Left hindlimb (tissue), 1 donor: ENCODE measurements around the gene CACNA2D4.
"Not testable (repeated sequence)": the region's sequence is repeated elsewhere in the genome, so short reads cannot be mapped to it uniquely, and the experiment has no call there.

Source experiments
- DNase-seq: peaks from one replicate; pipeline ENCODE4 v3.0.0-alpha.2; 2018

CACNA2D4 gene

DNA sequence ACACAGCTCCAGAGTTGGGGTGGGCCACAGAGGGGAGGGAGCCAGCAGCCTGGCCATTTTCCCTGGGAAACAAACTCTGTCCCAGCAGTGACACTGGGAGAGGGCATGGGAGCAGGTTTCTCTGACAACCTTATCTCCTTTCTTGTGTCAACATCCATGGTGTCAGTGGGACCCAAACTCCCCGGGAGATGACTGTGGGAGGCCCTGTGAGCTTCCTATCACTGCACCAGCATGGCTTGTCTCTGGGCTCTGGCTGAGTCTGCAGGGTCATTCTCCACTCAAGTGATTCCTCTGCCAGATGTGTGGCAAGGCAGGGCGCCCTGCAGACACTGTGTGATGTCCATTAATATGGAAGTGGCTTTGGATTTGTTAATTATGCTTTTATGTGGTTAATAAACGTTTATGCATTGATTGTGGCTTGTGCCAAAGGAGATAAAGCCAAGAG, 88.0 kb downstream of the CACNA2D4 start:
- no peak for DNase-seq

DNA sequence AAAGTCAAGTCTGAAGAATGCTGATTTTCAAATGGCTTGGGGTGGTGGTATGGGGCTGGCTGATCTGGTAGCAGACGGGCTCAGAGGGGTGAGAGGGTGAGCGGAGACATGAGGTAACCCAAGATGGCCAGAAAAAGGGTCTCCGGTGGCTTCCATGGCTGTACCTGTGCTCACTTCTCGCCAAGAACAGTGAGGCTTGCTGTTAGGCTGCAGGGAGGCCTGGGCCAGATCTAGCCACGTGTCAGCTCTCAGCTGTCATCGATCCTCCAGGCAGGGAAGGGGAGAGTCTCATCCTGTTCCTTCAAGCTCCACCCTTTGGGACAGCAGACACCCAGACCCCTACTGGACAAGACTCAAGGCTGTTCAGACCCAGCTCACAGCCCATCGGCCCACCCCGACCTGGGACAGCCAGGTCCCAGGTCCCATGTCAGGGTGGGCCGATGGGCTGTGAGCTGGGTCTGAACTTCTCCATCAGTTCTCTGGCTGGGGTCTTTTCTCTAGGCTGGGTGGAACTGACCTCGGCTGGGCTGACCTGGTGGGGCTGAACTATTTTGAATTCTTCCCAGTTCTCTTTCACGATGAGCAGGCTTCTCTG, 89.0 kb downstream of the CACNA2D4 start:
- DNase-seq, result no peak

- no peak for DNase-seq
Observed at GRCh38 chr12:1828856-1829255, 89.6 kb downstream of the CACNA2D4 start.

DNA sequence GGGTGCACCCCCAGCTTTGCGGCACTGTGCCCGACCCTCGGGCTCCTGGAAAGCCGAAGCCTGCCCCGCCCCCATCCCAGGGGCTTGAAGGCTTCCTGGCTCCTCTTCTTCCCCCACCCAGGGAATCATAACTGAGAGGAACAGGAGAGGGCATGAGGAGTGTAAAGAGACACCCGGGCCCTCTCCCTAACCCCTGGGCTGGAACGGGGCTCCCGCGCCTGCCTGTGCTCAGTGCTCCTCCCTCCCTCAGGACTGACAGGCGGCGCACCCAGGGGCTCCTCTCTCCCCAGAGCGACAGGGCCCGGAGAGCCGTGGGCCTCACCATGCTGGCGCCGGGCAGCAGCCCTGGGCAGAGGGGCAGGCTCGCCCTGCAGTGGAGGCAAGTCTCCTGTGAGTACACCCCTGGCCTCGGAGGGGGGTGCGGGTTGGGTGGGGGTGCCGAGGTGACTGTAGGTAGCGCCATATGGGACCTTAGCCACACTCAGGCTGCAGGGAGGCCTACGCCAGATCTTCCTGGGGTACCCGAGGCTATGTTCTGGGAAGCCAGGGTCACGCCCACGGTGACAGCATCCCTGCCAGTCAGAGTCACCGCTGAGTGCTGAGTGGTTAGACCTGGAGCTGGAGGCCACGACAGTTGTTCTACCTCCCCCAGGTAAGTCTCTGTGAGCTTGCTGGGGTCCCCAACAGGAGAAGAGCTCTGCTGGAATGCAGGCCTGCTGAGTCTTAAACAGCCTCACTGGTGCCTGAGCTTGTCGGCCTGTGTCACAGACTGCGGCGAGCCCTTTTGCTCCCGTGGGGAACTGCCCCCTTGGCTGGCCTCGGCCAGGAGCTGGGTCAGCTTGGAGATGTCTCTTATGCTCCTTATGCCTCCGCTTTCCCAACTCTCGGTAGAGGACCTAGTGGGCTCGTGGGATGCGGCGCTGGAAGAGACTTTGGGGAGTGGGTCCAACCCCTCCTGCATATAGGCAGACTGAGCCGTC, 90.3 kb downstream of the CACNA2D4 start:
- no peak for DNase-seq

- no peak for DNase-seq
Observed at GRCh38 chr12:1826867-1827705, 91.4 kb downstream of the CACNA2D4 start.

- no peak for DNase-seq
Observed at GRCh38 chr12:1826401-1826800, 92.1 kb downstream of the CACNA2D4 start.

- no peak for DNase-seq
Observed at GRCh38 chr12:1825382-1826102, 92.9 kb downstream of the CACNA2D4 start.

DNA sequence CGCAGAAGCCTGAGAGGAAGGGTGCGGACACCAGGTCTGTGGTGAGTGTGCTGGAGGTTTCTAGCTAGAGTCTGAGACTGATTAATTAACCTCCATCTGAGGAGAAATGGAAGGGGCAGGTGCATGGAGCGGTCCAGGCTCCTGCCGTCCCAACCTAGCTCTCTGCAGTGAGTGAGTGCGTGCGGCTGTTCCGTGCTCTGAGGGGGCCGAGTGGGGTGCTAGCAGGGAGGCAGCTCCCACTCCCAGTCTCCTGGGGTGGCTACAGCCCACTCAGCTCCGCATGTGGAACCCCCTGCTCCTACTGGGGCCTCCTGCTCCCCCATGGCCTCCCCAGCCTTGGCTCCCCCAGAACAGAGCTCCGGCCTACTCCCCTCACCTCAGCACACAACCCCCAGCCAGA, 95.2 kb downstream of the CACNA2D4 start:
- no peak for DNase-seq

GRCh38 chr12:1822699-1823098, 95.8 kb downstream of the CACNA2D4 start:
- DNase-seq, result no peak

- DNase-seq, result no peak
Observed at GRCh38 chr12:1821805-1822204, 96.6 kb downstream of the CACNA2D4 start.

- no peak for DNase-seq
Observed at GRCh38 chr12:1820896-1821291, 97.6 kb downstream of the CACNA2D4 start.

- DNase-seq, result no peak
Observed at GRCh38 chr12:1820191-1820895, 98.1 kb downstream of the CACNA2D4 start, which contains the start of gene LRTM2. Gene LRTM2, plus strand, starts transcription at chr12:1820565. Its CDS starts 7,584 bp downstream, at chr12:1828149.

DNA sequence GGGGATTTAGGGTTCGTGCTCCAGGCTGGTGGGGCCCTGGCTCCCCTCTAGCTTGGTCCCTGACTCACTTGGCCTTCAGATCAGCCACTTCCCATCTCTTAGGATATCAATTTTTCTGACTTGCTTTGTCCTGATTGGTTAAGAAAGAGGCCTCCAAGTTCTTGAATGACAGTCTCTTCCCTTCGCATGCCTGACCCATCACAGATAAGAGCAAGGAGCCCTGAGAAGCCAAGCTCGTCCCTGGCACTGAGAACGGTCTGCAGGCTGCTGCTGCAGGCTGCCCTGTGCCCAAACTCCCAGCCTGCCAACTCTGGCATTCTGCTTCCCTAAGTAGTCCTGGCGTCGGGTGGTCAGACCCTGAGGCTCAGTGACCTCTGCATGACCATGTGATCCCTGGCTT, 98.9 kb downstream of the CACNA2D4 start:
- no peak for DNase-seq

DNA sequence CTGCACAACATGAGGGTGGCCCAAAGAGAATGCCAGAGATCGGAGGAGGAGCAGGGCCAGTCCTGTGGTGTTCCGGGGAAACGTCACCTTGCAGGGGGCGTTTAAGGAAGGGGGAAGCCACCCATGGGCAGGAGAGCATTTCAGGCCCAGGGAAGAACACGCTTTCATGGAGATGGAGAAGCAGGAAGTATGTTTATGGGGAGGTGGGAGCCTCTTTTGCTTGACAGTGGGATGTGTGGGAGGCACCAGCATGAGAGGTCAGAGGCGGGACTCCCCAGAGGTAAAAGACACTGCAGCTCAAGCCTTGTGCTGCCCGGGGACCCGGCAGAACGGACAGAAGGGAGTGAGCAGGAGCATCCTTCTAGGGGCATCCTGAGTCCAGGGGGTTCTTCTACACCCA, 99.4 kb downstream of the CACNA2D4 start:
- DNase-seq, result no peak

DNA sequence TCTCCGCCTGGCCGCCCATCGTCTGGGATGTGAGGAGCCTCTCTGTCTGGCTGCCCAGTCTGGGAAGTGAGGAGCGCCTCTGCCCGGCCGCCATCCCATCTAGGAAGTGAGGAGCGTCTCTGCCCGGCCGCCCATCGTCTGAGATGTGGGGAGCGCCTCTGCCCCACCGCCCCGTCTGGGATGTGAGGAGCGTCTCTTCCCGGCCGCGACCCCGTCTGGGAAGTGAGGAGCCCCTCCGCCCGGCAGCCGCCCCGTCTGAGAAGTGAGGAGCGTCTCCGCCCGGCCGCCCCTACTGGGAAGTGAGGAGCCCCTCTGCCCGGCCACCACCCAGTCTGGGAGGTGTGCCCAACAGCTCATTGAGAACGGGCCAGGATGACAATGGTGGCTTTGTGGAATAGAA, 100.5 kb downstream of the CACNA2D4 start:
- DNase-seq, result not testable (repeated sequence)

DNA sequence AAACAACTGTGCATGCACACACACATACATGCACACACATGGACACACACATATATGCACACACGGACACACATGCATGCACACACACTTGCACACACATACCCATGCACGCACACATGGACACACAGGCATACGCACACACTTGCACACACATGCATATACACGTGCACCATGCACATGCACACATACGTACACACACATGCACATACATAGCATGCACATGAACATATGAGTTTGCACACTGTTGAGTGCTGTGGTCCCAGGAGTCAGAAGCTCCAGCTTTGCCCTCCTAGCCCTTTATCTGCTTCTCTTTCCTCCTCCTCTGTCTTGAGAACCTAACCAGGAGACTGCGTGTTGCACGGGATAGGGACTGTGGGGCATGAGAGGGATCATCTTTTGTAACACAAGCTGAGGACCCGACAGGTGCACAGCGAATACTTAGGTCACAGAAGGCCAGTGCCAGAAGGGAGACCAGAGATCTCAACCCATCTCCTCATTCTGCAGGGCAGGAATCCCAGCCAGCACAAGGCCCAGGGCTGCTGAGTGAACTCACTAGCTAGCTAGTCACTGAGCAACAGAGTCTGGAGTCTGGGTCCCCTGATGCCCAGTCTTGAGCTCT, 101.6 kb downstream of the CACNA2D4 start:
- no peak for DNase-seq

DNA sequence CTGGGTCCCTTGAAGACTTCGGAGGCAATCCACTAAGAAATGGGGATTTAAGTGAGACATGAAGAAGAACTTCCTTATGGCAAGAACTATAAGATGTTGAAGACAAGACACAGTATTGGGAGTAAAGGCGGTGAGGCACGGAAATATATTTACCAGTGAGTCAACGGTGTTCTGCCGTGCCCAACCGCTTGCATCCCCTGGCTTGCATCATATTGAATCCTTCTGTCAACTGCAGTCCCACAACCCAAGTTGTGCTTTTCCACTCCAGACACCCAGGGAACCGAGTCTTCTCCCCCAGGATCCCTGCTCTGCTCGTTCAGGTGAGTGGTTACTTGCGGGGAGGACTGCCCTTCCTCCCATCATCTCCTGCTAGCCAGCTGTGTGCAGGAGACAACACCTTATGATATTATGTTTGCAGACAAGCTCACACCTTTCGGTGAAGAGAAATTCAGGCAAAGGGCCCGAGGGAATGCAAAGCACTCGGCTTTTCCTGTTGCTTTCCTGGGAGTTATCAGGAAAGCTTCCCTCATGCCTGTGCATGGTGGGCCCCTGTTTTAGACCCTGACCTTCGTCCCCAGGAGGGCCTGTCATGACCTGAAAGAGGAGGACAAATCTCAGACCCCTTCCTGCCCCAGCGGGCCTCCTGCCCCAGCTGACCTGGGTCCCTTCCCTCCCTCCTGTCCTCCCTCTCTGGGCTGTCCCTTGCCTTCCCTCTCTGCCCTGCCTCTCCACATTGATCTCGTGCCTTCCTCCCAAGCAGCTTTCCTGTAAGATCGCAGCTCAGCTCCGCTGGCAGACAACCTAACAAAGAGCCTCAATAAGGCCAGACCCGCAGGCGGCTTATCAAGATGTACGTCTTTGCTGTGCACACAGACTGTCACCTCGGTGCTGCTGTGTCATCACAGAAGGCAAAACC, 102.4 kb downstream of the CACNA2D4 start:
- no peak for DNase-seq

- DNase-seq, result no peak
Observed at GRCh38 chr12:1815108-1815507, 103.3 kb downstream of the CACNA2D4 start.

GRCh38 chr12:1814266-1814665, 104.2 kb downstream of the CACNA2D4 start:
- no peak for DNase-seq

- DNase-seq, result no peak
Observed at GRCh38 chr12:1812650-1813302, 105.7 kb downstream of the CACNA2D4 start.
